NCI-H526 (cell line): ENCODE measurements around the gene RANBP17.
A peak's percentile ranks its signal among the peaks of the same experiment; 100 is the strongest.
"Not testable (repeated sequence)": the region's sequence is repeated elsewhere in the genome, so short reads cannot be mapped to it uniquely, and the experiment has no call there.

Experiments used
- DNase-seq, 2 experiments: peaks; one replicate each; lab custom pipeline; 2025; lab: John Stamatoyannopoulos, UW

RANBP17 gene

GRCh38 chr5:171155621-171156020 lies 293.8 kb downstream of the RANBP17 start:
- no peak for DNase-seq

DNA sequence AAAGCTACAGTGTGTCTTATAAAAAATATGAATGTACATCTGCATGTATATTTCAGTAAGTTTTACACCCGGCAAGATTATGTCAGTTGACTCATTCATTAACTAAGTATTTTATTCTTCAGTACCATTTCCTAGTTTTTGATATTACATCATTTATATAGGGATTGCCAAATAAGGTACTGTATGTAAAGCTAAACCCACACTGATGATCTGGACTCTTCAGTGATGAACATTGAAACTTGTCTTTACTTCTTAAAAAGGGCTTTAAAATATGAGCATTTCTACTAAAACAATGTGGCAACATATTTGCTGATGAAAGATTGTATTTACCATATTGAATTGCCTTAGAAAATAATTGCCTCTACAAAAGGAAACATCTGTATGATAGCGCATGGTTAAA lies 295.5 kb downstream of the RANBP17 start:
- DNase-seq = no peak

- DNase-seq = no peak
These were observed 296.0 kb downstream of the RANBP17 start for GRCh38 chr5:171157775-171158174.

- DNase-seq = peak; percentile 68 to 71
These were observed 296.8 kb downstream of the RANBP17 start for GRCh38 chr5:171158581-171158980.

DNA sequence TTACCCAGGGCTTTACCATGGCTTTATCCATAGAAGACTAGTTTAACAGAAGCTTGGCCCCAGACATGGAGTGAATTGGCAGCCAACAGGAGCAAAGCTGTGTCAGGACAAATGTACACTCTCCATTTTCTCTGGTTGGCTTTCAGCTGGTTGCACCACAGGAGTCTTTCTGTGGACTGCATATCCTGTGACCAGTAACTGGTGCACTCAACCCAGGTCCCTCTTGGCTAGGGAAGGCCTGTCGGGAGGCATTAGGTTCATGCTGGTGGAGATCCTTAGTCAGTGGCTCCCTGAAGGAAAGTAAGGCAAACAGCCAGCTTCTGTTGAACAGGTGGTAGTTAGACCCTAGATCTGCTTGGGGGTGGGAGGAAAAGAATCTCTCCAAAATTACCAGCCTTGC lies 300.3 kb downstream of the RANBP17 start:
- no peak for DNase-seq

- peak in 1 of 2 experiments; percentile 0 for DNase-seq
These were observed 300.8 kb downstream of the RANBP17 start for GRCh38 chr5:171162596-171162995.

DNA sequence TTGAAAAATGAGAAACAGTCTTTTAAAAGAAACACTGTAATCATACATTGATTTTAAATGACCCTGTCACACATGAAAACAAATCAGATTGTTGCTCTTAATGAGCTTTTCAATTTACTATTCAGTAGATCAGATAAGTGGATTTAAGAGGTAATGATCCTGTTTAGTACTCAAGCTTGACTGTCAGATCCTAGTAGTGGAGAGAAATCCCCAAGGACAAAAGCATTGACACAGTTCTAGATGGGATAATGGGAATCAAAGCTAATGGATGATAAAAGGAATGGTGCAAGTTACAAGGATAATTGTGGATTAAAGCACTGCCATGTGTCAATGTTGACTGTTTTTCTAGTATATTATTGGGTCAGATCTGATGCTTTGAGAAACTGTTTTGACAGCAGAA lies 304.9 kb downstream of the RANBP17 start:
- no peak for DNase-seq

DNA sequence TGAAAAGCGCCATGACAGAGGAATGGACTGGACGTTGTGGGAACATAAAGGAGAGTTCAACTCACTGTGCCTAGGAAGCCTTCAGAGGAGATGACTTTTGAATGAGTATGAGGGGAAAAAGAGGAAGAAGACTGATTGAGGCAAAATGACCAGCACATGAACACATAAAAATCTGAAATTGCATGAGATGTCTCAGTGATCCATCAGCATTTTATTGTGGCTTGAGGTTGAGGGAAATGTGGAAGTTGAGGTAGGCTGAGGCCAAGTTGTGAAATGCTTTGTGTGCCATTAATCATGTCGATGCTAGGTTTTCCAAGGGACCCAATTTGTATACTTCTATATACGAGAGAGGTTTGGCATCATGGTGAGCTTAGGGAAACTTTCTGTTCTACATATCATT lies 306.4 kb downstream of the RANBP17 start:
- DNase-seq = no peak

GRCh38 chr5:171174960-171175359 lies 313.1 kb downstream of the RANBP17 start:
- not testable (repeated sequence) for DNase-seq

DNA sequence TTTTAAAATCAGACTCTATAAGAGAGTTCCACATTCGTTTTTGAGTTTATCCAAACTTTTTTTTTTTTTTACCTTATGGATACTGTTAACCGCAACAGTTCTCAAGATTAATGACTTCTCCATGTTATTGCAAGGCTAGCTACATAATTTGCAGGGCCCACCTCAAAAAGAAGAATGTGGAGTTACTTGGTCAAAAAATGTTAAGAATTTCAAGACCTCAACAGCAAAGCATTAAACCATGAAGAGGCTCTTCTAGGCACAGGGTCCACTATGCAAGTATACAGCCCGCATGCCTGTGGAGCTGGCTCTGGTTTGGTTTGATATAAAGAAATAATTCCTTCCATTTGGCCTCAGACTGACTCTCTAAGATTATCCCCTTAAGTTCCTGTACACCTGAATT lies 313.9 kb downstream of the RANBP17 start:
- no peak for DNase-seq

DNA sequence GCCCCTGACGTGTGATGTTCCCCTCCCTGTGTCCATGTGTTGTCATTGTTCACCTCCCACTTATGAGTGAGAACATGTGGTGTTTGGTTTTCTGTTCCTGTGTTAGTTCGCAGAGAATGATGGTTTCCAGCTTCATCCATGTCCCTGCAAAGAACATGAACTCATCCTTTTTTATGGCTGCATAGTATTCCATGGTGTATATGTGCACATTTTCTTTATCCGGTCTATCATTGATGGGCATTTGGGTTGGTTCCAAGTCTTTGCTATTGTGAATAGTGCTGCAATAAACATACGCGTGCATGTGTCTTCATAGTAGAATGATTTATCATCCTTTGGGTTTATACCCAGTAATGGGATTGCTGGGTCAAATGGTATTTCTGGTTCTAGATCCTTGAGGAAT lies 316.4 kb downstream of the RANBP17 start:
- not testable (repeated sequence) for DNase-seq

GRCh38 chr5:171188016-171188415 lies 326.2 kb downstream of the RANBP17 start:
- no peak for DNase-seq

DNA sequence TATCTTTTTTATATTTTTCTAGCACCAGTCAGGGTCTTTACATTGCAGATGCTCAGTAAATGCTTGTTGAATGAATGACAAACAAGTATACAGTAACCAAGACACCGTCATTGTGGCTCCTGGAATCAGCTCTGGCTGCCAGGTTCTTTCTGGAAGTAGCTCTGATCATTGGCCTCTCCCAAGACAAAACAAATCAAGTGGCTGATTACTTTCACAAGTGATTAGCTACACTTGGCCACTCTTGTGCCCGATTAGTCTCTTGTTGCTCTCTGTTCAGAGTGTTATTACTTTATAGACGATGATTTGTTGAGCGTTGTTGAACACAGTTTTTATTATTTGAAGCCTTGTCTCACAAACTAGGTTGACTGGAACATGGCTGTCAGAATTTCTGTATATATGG lies 327.6 kb downstream of the RANBP17 start:
- no peak for DNase-seq

- DNase-seq = no peak
These were observed 330.3 kb downstream of the RANBP17 start for GRCh38 chr5:171192111-171192510.

GRCh38 chr5:171201310-171201709 lies 339.5 kb downstream of the RANBP17 start:
- DNase-seq = peak in 1 of 2 experiments; percentile 16

- no peak for DNase-seq
These were observed 343.6 kb downstream of the RANBP17 start for GRCh38 chr5:171205375-171205774.

DNA sequence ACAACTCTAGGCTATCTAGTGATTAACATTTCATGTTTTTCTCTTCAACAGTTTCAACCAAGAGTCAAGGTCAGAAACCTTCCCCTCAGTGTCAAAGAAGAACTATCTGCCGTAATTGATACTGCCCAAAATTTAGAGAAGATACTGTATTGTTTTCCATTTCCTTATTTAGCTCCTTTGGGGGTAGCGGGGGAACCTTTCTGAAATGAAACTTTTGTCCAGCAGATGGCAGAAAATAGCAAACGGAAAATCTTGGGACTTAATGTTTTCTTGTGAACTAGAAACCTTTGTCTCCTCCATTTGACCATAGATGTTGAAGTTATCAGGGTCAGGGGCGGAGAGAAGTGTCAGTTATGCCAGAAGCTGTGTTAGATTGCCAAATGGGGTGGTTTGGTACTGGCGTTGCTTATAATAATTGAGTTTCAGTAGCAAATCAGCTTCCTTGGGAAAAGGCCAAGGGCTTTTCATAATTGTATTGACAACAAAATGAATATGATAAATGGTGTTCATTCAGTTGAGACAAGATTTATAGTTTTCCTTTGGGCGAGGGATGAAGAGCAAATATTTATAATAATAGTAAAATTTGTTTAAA lies 345.5 kb downstream of the RANBP17 start:
- peak; percentile 33 to 64 for DNase-seq

DNA sequence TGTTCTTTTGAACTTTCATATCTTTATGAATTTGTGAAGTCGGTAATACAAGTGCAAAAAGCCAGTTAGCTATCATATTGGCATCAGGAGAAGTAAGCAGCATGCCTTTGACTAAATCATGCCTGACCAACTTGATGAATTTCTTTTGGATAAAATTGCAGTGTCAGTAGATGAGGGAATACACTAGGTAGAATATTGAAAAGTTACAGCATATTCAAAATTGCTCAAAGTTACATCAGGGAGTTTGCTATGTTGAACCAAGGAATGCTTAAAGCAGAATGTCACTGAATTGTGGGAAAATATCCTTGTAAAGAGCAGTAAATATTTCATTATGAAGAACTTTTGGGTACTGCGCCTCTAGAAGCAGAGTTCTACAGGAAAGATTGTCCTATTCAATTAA lies 360.1 kb downstream of the RANBP17 start:
- DNase-seq = no peak

DNA sequence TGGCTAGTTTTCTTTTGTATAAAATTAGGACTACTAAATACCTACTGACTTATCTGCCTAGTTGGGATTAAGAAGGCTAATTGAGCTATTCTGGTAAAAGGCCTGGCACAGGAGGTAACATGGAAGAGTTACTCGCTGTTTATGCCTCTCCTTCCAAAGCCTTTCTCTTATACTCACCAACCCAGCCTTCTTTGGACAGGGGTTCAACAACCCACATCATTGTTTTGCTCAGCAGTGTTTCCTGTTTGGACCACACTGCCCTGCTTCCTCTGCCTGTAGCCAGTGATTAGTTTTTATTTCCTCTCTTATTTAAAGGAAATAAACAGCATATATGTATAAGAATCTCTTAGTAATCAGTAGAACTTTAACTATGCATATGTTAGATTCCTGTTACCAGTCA lies 362.1 kb downstream of the RANBP17 start:
- no peak for DNase-seq

- DNase-seq = peak in 1 of 2 experiments; percentile 3
These were observed 364.4 kb downstream of the RANBP17 start for GRCh38 chr5:171226096-171226754.

DNA sequence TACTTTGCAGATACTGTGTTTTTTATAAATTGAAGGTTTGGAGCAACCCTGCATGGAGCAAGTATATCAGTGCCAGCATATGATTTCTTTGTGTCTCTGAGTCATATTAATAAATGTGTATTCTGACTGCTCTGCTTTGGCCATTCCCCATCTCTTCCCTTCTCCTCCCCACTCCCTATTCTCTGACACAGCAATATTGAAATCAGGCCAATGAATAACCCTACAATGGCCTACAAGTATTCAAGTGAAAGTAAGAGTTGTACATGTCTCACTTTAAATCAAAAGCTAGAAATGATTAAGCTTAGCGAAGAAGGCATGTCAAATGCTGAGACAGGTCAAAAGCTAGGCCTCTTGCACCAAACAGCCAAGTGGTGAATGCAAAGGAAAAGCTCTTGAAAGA lies 365.0 kb downstream of the RANBP17 start:
- DNase-seq = no peak

DNA sequence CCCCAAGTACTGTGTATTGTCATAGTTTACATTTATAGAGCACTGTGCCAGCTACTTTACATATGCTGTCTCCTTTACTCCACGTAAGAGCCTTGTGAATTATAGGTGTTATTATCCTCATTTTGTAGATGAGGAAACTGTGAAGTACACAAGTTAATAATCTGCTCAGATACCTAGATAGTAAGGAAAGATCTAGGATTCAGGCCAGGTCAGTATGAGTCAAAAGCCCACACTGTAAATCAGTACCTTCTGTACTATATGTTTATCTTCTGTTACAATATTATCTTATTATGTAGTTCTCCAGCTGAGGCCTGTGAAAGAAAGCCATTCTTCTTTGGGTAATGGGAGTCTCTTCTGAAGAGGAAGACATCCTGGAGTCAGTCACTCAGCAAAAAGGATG lies 374.8 kb downstream of the RANBP17 start:
- DNase-seq = no peak

GRCh38 chr5:171242521-171242920 lies 380.7 kb downstream of the RANBP17 start:
- DNase-seq = no peak

GRCh38 chr5:171246231-171246630 lies 384.4 kb downstream of the RANBP17 start:
- no peak for DNase-seq
